ENCODE data around the gene FCRLB. TPM values are rescaled to one million over a fixed set of nuclear protein-coding genes. Genes with fewer than 3 reads are reported as not detected.
"Not testable (repeated sequence)": the region's sequence is repeated elsewhere in the genome, so short reads cannot be mapped to it uniquely, and the experiment has no call there.

FCRLB gene
- total RNA-seq, 1 donor from 2014 or later: 0.53 TPM

DNA sequence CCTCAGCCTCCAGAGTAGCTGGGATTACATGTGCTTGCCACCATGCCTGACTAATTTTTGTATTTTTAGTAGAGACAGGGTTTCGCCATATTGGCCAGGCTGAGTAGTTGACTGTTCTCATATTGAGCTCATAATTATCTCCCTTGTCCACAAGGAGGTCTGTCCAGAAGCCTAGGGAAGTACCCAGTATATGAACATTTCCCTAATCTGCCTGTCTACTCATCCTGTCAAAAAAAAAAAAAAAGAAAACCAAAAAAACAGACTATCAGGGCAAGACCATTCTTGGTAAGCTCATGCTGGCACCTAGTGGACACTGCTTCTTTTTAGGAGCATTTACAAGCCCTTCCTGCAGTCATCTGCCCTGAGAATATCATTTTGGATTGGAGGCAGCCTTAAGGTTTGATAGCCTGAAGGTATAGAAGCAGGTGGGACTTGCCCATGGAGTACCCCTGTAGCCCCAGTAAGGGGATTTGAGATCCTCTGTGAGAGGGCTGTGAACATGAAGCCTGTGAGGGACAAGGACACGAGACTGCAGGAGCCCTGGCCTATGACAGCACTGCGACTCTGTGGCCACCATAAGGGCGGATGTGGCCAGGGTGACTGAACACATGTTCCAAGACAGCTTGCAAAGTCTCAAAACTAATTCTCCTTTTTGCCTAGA, 17.4 kb downstream of the FCRLB start:
- ATAC-seq (peak; percentile 75), DNase-seq (ENCODE audit: low spot score) (no peak)

DNA sequence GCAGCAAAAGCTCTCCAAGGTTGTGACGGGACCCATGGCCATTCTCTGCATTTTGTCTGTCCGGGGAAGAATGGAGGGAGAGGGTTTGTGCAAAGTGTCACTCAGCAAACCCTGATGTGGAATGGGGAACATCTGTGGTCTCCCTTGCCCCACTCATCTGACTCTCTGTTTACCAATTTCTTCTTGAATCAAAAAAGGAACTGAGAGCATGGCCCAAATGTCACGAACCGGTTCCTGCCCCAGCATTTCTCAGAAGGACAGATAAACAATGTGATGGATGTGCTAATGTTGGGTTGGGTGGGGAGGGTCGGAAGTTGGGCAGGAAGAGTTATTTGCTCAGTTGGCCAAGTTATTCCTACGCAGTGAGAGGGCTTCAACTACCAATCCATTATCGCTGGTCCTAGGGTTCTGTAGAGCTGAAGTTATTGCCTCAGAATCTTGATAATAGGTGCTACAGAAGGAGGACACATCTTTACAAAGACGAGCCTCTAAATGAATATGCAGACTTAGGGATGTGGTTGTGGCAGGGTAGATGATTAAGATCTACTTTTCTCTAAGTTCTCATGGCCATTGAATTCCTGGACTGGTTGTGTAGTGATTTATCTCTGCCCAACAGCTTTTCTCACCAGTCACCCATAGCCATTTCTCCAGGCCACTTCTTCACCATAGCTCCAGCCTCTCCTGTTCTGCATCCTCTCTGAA, 18.7 kb downstream of the FCRLB start:
- no peak for ATAC-seq
- DNase-seq (ENCODE audit: low spot score): no peak

DNA sequence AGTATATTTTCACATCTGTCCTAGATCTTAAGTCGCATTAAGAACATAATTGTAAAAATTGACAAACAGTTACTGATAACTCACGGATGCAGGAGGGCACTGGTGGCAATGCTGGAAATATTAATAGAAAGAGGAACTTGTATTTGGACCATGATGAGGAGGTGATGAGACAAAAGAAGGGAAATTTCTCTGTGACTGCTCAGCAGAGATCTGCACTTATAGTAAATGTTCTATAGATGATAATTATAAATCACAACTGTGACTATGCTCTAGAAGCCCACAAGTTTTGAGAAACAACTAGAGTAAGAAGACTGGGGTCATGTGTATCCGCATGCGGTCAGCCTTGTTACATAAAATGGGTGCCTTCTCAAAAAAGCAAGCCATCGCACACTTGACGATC, 19.6 kb downstream of the FCRLB start:
- ATAC-seq (no peak), DNase-seq (ENCODE audit: low spot score) (no peak)

DNA sequence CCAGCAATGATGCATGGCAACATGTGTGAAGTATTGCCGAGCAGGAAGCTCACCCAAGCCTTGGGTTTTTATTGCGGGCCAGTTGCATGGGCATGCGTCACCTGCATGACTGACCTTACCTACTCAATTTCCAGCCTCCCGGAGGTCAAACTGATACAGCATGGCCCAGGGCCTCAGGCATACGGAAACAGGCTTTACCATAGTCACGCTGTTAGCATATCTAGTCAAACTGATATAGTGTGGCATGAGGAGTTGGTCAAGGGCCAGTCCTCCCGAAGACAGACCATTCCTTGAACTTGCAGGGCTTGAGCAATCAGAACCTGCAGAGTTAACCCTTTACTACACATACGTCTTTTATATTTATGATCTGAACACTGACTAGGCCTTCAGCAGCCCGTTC, 21.9 kb downstream of the FCRLB start:
- DNase-seq (ENCODE audit: low spot score): no peak

DNA sequence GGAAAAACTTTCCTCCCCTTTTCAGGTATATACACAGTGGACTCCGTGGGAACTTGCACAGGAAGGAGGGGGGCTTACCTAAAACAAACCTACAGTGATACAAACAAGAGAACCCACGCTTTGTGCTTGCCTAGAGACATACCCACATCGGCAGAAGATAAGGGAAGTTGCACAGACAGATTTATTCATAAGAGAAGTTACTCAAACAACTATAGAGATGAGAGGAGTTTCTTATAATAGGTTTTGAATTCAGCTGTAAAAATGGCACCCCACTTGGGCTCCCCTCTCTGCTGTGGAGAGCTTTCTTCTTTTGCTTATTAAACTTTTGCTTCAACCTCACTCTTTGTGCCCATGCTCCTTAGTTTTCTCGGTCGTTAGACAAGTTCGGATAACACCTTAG, 26.5 kb downstream of the FCRLB start:
- DNase-seq (ENCODE audit: low spot score) (no peak), ATAC-seq (no peak)

More for the DNA sequence above, 21.9 kb downstream of the FCRLB start:
- ATAC-seq: no peak

DNA sequence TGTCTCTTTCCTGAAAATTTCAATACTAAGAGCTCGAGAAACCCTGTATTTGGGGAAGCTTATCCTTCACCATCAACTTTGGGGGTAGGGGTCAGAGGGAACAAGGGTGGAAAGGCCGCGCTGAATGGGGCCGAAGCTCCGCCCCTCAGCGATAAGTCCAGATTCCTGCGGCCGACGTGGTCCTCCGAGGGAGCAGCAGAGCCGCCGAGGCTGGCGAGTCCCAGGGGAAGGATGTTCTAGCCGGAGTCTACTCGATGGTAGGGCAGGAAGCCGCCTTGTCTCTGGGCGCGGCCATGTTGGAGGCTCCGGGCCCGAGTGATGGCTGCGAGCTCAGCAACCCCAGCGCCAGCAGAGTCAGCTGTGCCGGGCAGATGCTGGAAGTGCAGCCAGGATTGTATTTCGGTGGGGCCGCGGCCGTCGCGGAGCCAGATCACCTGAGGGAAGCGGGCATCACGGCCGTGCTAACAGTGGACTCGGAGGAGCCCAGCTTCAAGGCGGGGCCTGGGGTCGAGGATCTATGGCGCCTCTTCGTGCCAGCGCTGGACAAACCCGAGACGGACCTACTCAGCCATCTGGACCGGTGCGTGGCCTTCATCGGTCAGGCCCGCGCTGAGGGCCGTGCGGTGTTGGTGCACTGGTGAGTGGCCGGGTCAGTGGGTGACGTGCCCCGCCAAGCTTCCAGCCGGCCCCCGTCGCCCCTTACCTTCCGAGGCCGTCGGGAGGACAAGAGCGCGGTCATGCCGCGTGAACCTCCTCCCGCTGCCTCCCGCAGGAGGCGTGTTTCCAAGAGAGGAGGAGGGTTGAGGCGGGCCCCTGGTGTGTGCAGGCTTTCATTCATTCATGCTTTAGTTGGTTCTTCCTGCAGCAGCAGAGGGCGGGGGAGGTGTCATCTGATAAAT, 28.4 kb downstream of the FCRLB start, which contains the start of gene DUSP12:
Gene DUSP12 (plus strand): TSS at position 278 of the 899 bp plus-strand sequence. CDS start 16 bp downstream, at position 294.
- DNase-seq (ENCODE audit: low spot score) (peak; percentile 90), ATAC-seq (peak; percentile 99)

DNA sequence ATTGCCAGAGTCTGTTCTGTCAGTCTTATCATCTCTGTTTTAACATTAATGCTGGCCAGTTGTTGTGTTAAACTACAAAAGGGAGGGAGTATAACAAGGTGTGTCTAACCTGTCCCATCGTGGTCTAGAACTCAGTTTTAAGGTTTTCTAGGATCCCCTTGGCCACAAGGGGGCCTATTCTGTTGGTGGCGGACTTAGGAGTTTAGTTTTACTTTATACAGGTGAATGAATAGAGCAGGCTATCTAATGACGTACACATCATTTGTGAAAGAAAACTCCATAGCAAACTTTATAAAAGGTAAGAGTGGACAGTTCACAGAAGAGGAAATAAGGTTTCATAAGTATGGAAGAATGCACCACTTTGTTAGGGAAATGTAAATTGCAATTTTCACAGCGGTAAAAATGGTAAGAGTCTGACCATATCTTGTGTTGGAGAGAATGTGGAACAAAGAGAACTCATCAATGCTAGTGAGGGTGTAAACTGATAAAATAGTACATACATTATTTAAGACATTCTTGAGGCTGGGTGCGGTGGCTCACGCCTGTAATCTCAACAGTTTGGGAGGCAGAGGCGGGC, 42.3 kb downstream of the FCRLB start:
- ATAC-seq (peak; percentile 59), DNase-seq (ENCODE audit: low spot score) (no peak)

DNA sequence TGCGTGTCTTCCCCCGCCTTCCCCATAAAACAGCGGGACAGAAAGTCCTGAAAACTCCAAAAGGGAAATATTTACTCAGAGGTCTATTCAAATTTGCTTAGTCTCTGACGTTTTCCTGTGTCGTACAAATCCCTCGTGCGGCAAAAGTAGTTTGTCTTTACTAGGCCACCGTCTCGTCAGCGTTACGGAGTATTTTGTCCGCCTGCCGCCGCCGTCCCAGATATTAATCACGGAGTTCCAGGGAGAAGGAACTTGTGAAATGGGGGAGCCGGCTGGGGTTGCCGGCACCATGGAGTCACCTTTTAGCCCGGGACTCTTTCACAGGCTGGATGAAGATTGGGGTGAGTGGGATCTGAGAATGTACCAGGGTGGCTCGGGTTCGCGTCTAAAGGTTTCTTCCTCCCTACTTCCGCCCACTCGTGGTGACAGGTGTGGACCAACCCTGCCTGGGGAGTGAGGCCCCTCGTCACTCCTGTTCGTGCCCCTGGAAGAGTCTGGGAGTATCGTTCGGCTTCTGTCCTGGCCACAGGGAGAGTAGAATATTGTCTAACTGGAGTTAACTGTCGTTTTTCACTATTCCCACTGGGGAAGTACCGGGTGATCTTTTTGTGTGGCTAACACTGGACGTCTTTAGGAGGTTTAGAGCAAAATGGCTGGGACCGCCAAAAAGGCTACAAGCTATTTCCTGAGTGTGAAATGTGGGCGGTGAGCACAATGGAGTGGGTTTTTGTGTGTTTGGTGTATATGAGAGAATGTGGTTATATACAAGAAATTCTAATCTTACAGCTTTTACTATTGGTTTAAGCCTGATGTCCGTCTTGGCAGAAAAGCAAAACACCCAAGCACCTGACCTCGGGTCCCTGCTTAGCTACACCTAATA, 45.0 kb downstream of the FCRLB start, which contains the start of gene ATF6:
Gene ATF6 (plus strand): TSS at position 219 of the 880 bp plus-strand sequence. CDS start 41 bp downstream, at position 260.
- DNase-seq (ENCODE audit: low spot score) (peak; percentile 95), ATAC-seq (peak; percentile 86)

DNA sequence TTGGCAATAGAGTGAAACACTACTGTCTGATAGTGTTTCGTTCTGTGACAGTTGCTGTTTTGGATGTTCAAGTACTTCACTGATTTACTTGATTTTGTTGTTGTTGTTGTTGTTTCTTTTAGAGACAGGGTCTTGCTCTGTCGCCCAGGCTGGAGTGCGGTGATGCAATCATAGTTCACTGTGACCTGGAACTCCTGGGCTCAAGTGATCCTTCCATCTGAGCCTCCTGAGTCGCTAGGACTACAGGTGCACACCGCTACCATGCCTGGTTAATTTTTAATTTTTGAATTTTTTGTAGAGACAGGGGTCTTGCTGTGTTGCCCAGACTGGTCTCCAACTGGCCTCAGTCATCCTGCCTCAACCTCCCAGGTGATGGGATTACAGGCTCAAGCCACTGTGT, 47.1 kb downstream of the FCRLB start:
- ATAC-seq: no peak
- DNase-seq (ENCODE audit: low spot score): no peak

DNA sequence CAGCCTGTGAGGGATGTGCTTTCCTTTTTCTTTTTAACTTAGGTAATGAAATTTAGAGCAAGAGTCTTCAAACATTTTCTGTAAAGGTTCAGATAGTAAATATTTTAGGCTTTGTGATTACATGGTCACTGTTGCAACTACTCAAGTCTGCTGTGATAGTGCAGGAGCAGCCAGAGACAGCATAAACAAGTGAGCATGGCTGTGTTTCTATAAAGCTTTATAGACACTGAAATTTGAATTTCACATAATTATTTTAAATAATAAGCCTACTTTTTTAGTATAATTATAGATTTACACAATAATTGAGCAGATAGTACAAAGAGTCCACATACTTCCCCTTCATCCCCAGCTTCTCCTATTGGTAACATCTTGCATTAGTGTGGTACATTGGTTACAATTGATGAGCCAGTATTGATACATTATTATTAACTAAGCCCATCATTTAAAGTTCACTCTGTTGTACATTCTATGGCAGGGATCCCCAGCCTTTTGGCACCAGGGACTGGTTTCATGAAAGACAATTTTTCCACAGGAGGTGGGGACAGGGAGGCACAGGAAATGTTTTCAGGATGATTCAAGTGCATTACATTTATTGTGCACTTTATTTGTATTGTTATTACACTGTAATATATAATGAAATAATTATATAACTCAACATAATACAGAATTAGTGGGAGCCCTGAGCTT, 47.8 kb downstream of the FCRLB start:
- DNase-seq (ENCODE audit: low spot score) (no peak), ATAC-seq (no peak)

DNA sequence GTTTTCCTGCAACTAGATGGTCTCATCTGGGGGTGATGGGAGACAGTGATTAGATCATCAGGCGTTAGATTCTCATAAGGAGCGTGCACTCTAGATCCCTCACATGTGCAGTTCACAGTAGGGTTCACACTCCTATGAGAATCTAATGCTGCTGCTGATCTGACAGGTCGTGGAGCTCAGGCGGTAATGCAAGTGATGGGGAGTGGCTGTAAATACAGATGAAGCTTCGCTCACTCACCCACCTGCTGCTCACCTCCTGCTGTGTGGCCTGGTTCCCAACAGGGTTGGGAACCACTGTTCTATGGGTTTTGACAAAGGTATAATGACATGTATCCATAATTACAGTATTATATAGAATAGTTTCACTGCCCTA, 48.3 kb downstream of the FCRLB start:
- not testable (repeated sequence) for ATAC-seq; DNase-seq (ENCODE audit: low spot score)

DNA sequence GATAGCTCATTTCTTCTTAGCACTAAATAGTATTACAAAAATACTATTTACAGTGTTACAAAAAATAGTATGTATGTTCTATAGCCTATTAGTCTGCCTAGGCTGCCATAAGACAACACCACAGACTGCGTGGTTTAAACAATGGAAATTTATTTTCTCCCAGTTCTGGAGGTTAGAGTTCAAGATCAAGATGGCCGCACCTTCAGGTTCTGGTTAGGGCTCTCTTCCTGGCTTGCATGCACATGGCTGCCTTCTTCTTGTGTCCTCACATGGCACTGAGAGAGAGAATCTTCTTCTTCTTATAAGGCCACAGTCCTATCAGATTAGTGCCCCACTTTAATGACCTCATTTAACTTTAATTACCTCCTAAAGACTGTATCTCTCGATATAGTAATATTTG, 48.9 kb downstream of the FCRLB start:
- DNase-seq (ENCODE audit: low spot score): no peak
- no peak for ATAC-seq

DNA sequence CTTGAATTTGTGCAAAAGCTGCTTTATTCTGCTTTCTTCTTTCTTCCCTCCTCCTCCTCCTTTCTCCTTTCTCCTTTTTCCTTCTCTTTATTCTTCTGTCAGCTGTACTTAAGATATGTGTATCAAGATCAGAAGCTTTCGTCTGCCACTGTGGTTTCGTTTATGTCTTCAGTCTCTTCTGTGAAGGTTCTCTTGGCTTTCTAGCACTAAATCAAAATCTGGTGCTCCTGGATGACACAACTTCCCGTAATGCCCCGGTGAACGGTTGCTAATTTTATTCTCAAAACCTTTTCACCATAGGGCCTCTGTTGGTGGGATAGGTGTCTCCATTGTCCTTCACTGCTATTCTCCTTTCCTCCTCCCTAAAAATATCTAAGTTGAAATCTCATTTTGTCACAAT, 49.8 kb downstream of the FCRLB start:
- DNase-seq (ENCODE audit: low spot score) (no peak), ATAC-seq (no peak)

DNA sequence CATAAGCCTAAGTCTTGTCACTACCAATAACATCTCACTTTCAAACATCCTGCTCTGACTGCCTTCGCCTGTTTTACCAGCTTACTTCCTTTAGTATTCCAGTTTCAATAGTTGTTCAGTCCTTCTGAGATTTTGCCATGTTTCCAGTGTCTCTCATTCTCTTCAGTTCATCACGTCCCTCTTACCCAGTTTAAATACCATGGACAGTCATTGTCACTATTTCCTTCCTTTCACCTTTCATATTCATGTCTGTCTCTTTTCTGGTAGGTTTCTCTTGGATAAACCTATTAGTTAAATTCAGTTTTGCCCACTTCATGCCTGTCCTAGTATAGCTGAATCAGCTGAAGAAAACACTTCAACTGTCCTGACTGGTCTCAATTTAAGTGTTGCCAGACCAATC, 50.6 kb downstream of the FCRLB start:
- DNase-seq (ENCODE audit: low spot score): no peak
- no peak for ATAC-seq

DNA sequence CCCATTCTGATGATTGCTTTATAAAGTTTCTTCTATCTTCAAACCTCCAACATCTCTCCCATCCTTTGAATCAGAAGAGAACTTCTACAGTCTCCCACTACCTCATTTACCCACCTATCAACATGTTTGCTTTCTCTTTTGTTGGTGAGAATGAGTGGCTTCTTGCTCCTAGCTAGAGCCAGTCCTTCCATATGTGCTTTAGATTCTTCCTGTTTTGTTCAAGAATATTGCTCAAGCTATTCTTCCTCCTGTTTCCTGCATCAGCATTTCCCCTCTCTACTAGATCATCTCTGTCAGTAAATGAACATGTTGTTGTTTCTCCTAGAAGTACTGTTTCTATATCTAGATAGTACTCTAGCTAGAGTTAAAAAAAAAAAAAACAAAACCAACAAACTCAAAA, 51.1 kb downstream of the FCRLB start:
- DNase-seq (ENCODE audit: low spot score): no peak
- ATAC-seq: peak; percentile 32

DNA sequence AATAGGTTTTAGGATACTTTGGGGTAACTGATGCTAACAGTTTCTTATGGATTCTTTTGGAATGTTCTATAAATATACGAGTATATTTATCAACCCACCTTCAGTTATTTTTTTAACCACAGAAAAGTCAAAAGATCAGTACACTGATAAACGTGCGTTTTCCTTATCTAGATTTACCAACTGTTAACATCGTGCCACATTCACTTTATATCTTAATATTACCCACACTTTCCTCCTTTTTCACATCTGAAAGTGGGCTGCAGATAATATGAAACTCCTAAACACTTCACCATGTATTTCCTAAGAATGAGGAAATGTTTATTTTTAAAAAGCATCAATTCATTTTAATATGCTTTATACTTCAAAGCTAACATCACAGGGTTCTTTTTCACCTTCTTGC, 52.4 kb downstream of the FCRLB start:
- DNase-seq (ENCODE audit: low spot score) (no peak), ATAC-seq (no peak)

DNA sequence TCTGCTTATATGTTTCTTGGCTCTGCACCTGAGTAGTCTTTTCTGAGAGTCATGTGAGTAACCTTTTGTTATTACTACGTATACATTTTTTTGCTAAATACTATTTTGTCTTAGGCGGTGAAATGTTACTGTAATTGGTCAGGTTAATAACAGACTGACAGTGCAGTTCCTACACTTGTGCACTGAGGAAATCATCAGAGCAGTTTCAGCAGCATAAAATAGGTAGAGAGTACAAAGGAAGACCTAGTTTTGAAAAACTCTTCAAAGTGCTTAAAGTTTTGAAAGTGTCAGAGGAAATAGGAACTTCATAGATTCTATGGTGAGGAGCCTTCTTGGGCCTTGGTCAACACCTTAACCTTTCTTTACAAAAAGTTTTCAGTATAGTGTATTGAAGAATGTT, 55.9 kb downstream of the FCRLB start:
- ATAC-seq (no peak), DNase-seq (ENCODE audit: low spot score) (no peak)
